Thyroid gland (tissue), 4 donors: Measurements from ENCODE around the gene ZFYVE27.

ENCODE experiments used
- CTCF ChIP-seq, 6 experiments: fragments of 200-600 bp in 3 of 6; fragments of 450-650 bp in 3 of 6; sonication (generic) in 3 of 6; IDR thresholded peaks; one replicate each; pipeline ENCODE4 v1.5.1; 2016 to 2019; ENCODE audit warnings: antibody characterized with exemption in 6 of 6, mild to moderate bottlenecking in 2 of 6, inconsistent platforms in 1 of 6, moderate library complexity in 1 of 6
- POLR2A ChIP-seq, 2 donors: fragments of 450-650 bp; IDR thresholded peaks; one replicate each; pipeline ENCODE4 v1.6.1; 2017; ENCODE audit warnings: antibody characterized with exemption in 2 of 2, mild to moderate bottlenecking in 2 of 2, moderate library complexity in 1 of 2

- TF ChIP-seq CTCF (IDR thresholded peaks at IDR 0.05) (no peak), POLR2A (IDR thresholded peaks at IDR 0.05) (peak in 1 of 2 donors; percentile 25)
Observed at GRCh38 chr10:97718659-97719142, 18.2 kb upstream of the ZFYVE27 start.
